Endothelial cell of umbilical vein (primary cell): ENCODE measurements around the gene BANF2. TPM values are rescaled to one million over a fixed set of nuclear protein-coding genes. Genes with fewer than 3 reads are reported as not detected.

Experiments
- BruUV-seq: library from RNA; stranded (reverse); fragments of 400-500 nt; replicated peaks from 2 replicates; lab custom pipeline; 2021; lab: Mats Ljungman, UMichigan
- CTCF ChIA-PET: fragments of 300-600, 350-600 bp; sonication (Branson Sonifier 250); formaldehyde crosslinking; loops from one replicate; lab custom pipeline; 2021; ENCODE audit warnings: antibody characterized with exemption, inconsistent platforms; lab: Charles Lee
- POLR2A ChIA-PET: fragments of 300-600, 350-600 bp; sonication (Branson Sonifier 250); formaldehyde crosslinking; loops from one replicate; lab custom pipeline; 2021; ENCODE audit warnings: antibody characterized with exemption, inconsistent platforms; lab: Charles Lee
- DNase-seq: peaks from one replicate; pipeline ENCODE4 v3.0.0-alpha.2; 2011; ENCODE audit warnings: low read depth, low spot score
- FAIRE-seq: peaks from 2 replicates; lab custom pipeline; 2011; peaks lifted over from hg19 to GRCh38; lab: Jason Lieb, UNC
- H2AFZ ChIP-seq: 2 replicates; pipeline ENCODE4 v1.6.0; 2012; ENCODE audit warnings: low read depth, low read length, control low read depth, inconsistent platforms
- H3K27ac ChIP-seq: 2 replicates; pipeline ENCODE4 v1.5.1; 2011; ENCODE audit warnings: low read depth, mild to moderate bottlenecking, control low read depth, low read length, moderate library complexity; ENCODE audit not compliant: insufficient read depth
- H3K27me3 ChIP-seq, 2 experiments: 2 replicates each; pipeline versions ENCODE4 v1.6.0 to v1.6.1; 2011; ENCODE audit warnings: low read length in 2 of 2, mixed read lengths in 1 of 2; ENCODE audit not compliant: control insufficient read depth in 2 of 2, insufficient read depth in 2 of 2
- H3K36me3 ChIP-seq, 2 experiments: 2 replicates in 1 of 2; 3 replicates in 1 of 2; pipeline ENCODE4 v1.5.1; 2011; ENCODE audit warnings: low read length in 2 of 2, mild to moderate bottlenecking in 1 of 2, moderate library complexity in 1 of 2; ENCODE audit not compliant: control insufficient read depth in 2 of 2, insufficient read depth in 2 of 2; ENCODE audit errors: extremely low read depth in 1 of 2
- H3K4me1 ChIP-seq: 3 replicates; pipeline ENCODE4 v1.5.1; 2011; ENCODE audit warnings: mild to moderate bottlenecking, low read length; ENCODE audit not compliant: control insufficient read depth, insufficient read depth; ENCODE audit errors: extremely low read depth
- H3K4me2 ChIP-seq: 2 replicates; pipeline ENCODE4 v1.6.1; 2011; ENCODE audit warnings: low read length, control low read depth, mixed read lengths; ENCODE audit not compliant: insufficient read depth
- H3K4me3 ChIP-seq, 3 experiments: fragments of 200-600 bp in 1 of 3; sonication (generic), shearing (Covaris generic) in 1 of 3; replicated peaks in 1 of 3; 2 replicates each; pipeline ENCODE4 v1.5.1; 2011 to 2016; ENCODE audit warnings: control low read depth in 3 of 3, low read length in 3 of 3, mild to moderate bottlenecking in 2 of 3, inconsistent platforms in 1 of 3, low read depth in 1 of 3, moderate library complexity in 1 of 3; ENCODE audit not compliant: insufficient read depth in 1 of 3
- H3K79me2 ChIP-seq: 2 replicates; pipeline ENCODE4 v1.6.0; 2012; ENCODE audit warnings: low read length, inconsistent platforms; ENCODE audit not compliant: control insufficient read depth, insufficient read depth
- H3K9ac ChIP-seq: replicated peaks from 2 replicates; pipeline ENCODE3; 2011; ENCODE audit warnings: low read length, control low read depth; ENCODE audit not compliant: insufficient read depth; ENCODE audit errors: extremely low read depth
- H3K9me1 ChIP-seq: replicated peaks from 3 replicates; pipeline ENCODE4 v1.6.0; 2011; ENCODE audit warnings: mild to moderate bottlenecking, low read length; ENCODE audit not compliant: control insufficient read depth, insufficient read depth; ENCODE audit errors: extremely low read depth
- H3K9me3 ChIP-seq: replicated peaks from 2 replicates; pipeline ENCODE4 v1.5.1; 2012; ENCODE audit warnings: low read length, inconsistent platforms; ENCODE audit not compliant: control insufficient read depth, insufficient read depth
- H4K20me1 ChIP-seq: replicated peaks from 2 replicates; pipeline ENCODE3; 2011; ENCODE audit warnings: mild to moderate bottlenecking, low read length; ENCODE audit not compliant: control insufficient read depth, insufficient read depth; ENCODE audit errors: extremely low read depth
- EZH2 ChIP-seq: IDR thresholded peaks from 2 replicates; pipeline ENCODE4 v1.6.1; 2012; ENCODE audit warnings: borderline replicate concordance, low read depth, mild to moderate bottlenecking, moderate library complexity, low read length, inconsistent platforms; ENCODE audit not compliant: severe bottlenecking
- FOS ChIP-seq: IDR thresholded peaks from 2 replicates; pipeline ENCODE4 v1.6.1; 2011; ENCODE audit warnings: mild to moderate bottlenecking, low read length, moderate library complexity, borderline replicate concordance; ENCODE audit not compliant: insufficient read depth
- GATA2 ChIP-seq: IDR thresholded peaks from 2 replicates; pipeline ENCODE4 v1.7.0; 2011; ENCODE audit warnings: low read depth, mild to moderate bottlenecking, moderate library complexity, mixed read lengths, low read length; ENCODE audit not compliant: insufficient read length, insufficient read depth
- JUN ChIP-seq: IDR thresholded peaks from 2 replicates; pipeline ENCODE4 v1.6.1; 2011; ENCODE audit warnings: borderline replicate concordance, low read depth; ENCODE audit not compliant: insufficient read length, insufficient read depth
- MYC ChIP-seq: IDR thresholded peaks from one replicate; pipeline ENCODE4 v1.6.1; 2011; ENCODE audit warnings: mild to moderate bottlenecking, low read depth, low read length
- POLR2A ChIP-seq: IDR thresholded peaks from 2 replicates; pipeline ENCODE4 v1.6.1; 2012; ENCODE audit warnings: low read depth, mild to moderate bottlenecking, control low read depth, low read length
- POLR2AphosphoS5 ChIP-seq: IDR thresholded peaks from 2 replicates; pipeline ENCODE4 v1.6.1; 2012; ENCODE audit warnings: low read depth, mild to moderate bottlenecking, control low read depth, low read length, moderate library complexity; ENCODE audit not compliant: insufficient read depth
- dilution Hi-C: fragments of 300-500 bp; cut with MboI; formaldehyde crosslinking; loops from one replicate; pipeline ENCODE4 v1.15.0; 2019; ENCODE audit warnings: low sequenced_read_pairs; ENCODE audit not compliant: extremely low pct_ligation_motif_present
- intact Hi-C: fragments of 100-400 bp; cut with micrococcal nuclease; formaldehyde crosslinking; loops from one replicate; pipeline ENCODE4 v1.10.0; 2022
- polyA plus RNA-seq, 4 experiments: library from polyadenylated mRNA; depleted of rRNA in 3 of 4; stranded (reverse) in 3 of 4; unstranded in 1 of 4; fragments of >200 nt; gene quantifications; 2 replicates each; pipeline versions ENCODE4 v1.2.1 to v1.2.3, GENCODE V29; 2011 to 2012; ENCODE audit warnings: missing spikeins in 1 of 4
- total RNA-seq: library from RNA; stranded (reverse); gene quantifications from 2 replicates; pipeline ENCODE4 v1.2.3, GENCODE V29; 2021
- TF ChIP-seq, protein P1 (sequence below): IDR thresholded peaks from 2 replicates; pipeline ENCODE4 v1.6.1; 2011; ENCODE audit not compliant: insufficient read depth, insufficient read length
- TF ChIP-seq, protein P2 (sequence below), 2 donors: IDR thresholded peaks; 1 replicate in 1 of 2; 2 replicates in 1 of 2; pipeline ENCODE4 v1.5.1; 2011; ENCODE audit warnings: low read length in 2 of 2, mild to moderate bottlenecking in 2 of 2, moderate library complexity in 2 of 2, control low read depth in 1 of 2, inconsistent platforms in 1 of 2, low read depth in 1 of 2; ENCODE audit not compliant: insufficient read depth in 1 of 2; ENCODE audit errors: extremely low read depth in 1 of 2

BANF2 gene
- total and polyA plus RNA-seq, 2 donors (not counting 3 experiments of a cell fraction or from before 2014, with no cell fraction given) = not detected

DNA sequence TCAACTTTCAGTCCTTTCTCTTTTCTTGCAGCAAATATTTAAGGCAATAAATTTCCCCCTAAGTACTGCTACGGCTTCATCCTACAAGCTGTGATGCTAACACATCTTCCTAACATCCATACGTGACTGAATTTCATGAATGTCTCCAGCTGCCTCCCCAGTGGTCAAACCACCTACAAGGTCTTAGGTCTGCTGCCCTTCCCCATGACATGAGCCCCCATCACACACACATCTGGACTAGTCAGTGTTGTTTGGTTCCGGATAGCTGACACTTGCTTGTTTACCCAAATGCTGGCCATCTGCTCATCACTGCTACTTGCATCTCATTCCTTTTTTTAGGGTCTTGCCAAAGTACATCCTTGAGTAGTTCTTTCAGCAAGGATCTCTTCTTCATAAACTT is 32.3 kb upstream of the BANF2 start:
- H3K4me1 ChIP-seq = peaks cover 27% of the 10 kb centered on the region
- H3K9me3 ChIP-seq = no peaks in the 10 kb centered on the region
- dilution Hi-C loops (no loop called here), intact Hi-C loops (no loop called here)
- no peak overlapping the region for H2AFZ ChIP-seq
- no peak for DNase-seq
- no peak overlapping the region for H3K4me3 ChIP-seq
- H3K79me2 ChIP-seq = peaks cover 74% of the 10 kb centered on the region
- ChIA-PET CTCF (interaction anchor here (0.9 to 4.1 kb wide), 8 partner anchors 12 to 329 kb away, joined by 3 to 28 read pairs (median 6); partner anchors contain the start of gene RRBP1), POLR2A (interaction anchor here (2.2 kb wide), 1 partner anchor 14 kb away, joined by 12 read pairs; the partner anchor contains the start of gene RRBP1)
- no peak overlapping the region for H3K4me2 ChIP-seq
- no peaks in the 10 kb centered on the region for H3K9me1 ChIP-seq
- no peaks in the 10 kb centered on the region for H3K27me3 ChIP-seq
- peaks cover 7% of the 10 kb centered on the region for H4K20me1 ChIP-seq
- peaks cover 0 to 2% of the 10 kb centered on the region in 2 experiments for H3K36me3 ChIP-seq
- no peak overlapping the region for H3K27ac ChIP-seq
- TF ChIP-seq POLR2A = no peak
- TF ChIP-seq GATA2 = no peak
- TF ChIP-seq FOS = no peak
- no peak for TF ChIP-seq EZH2
- TF ChIP-seq JUN = no peak
- no peak overlapping the region for H3K9ac ChIP-seq
- no TSS peak for BruUV-seq
- FAIRE-seq = no peak

DNA sequence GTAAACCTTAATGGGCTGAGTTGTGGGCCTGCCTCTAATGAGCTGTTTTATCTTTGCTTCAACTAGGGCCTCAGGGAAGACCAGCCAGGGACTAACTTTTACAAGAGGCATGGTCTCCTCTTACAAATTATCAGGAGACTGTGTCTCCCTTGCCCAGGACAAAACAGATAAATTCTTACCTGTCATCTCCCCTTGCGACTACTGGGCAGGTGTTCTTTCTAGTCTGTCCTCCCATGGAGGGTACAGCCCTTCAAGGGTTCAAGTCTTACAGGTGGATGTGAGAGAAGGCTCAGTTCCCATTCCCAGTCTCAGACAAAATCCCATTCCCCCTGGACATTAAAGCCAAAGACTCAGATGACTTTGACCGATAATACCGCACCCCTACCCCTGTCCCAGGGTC is 31.3 kb upstream of the BANF2 start:
- no peak overlapping the region for H3K9ac ChIP-seq
- no peak overlapping the region for H3K27ac ChIP-seq
- no peaks in the 10 kb centered on the region for H3K9me1 ChIP-seq
- peaks cover 10% of the 10 kb centered on the region for H4K20me1 ChIP-seq
- H3K27me3 ChIP-seq = no peaks in the 10 kb centered on the region
- no peak overlapping the region for H3K4me2 ChIP-seq
- intact Hi-C loops = no loop called here
- H3K36me3 ChIP-seq = peaks cover 0 to 2% of the 10 kb centered on the region in 2 experiments
- no peaks in the 10 kb centered on the region for H3K9me3 ChIP-seq
- peaks cover 72% of the 10 kb centered on the region for H3K79me2 ChIP-seq
- ChIA-PET CTCF (interaction anchor here (1.0 to 3.2 kb wide), 3 partner anchors 14 to 19 kb away, joined by 3 to 13 read pairs (median 5); partner anchors contain the start of gene RRBP1), POLR2A (no interaction called here)
- no peak for TF ChIP-seq MYC
- no peak for TF ChIP-seq EZH2
- TF ChIP-seq JUN = no peak
- TF ChIP-seq POLR2A = no peak
- no peak for TF ChIP-seq GATA2
- TF ChIP-seq FOS = no peak
- TF ChIP-seq, protein P1, sequence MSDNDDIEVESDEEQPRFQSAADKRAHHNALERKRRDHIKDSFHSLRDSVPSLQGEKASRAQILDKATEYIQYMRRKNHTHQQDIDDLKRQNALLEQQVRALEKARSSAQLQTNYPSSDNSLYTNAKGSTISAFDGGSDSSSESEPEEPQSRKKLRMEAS = no peak
- TF ChIP-seq POLR2AphosphoS5 = no peak
- TF ChIP-seq, protein P2, sequence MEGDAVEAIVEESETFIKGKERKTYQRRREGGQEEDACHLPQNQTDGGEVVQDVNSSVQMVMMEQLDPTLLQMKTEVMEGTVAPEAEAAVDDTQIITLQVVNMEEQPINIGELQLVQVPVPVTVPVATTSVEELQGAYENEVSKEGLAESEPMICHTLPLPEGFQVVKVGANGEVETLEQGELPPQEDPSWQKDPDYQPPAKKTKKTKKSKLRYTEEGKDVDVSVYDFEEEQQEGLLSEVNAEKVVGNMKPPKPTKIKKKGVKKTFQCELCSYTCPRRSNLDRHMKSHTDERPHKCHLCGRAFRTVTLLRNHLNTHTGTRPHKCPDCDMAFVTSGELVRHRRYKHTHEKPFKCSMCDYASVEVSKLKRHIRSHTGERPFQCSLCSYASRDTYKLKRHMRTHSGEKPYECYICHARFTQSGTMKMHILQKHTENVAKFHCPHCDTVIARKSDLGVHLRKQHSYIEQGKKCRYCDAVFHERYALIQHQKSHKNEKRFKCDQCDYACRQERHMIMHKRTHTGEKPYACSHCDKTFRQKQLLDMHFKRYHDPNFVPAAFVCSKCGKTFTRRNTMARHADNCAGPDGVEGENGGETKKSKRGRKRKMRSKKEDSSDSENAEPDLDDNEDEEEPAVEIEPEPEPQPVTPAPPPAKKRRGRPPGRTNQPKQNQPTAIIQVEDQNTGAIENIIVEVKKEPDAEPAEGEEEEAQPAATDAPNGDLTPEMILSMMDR (IDR thresholded peaks at IDR 0.05; ENCODE audit: extremely low read depth in 1 of 2, insufficient read depth in 1 of 2, low read depth in 1 of 2, low read length in 2 of 2) = no peak
- DNase-seq (no peak), FAIRE-seq (no peak)
- dilution Hi-C loops = no loop called here
- no TSS peak for BruUV-seq
- H2AFZ ChIP-seq = no peak overlapping the region
- H3K4me3 ChIP-seq = no peak overlapping the region
- peaks cover 27% of the 10 kb centered on the region for H3K4me1 ChIP-seq
